Esophagus (tissue), 2 donors: Measurements from ENCODE around the gene PARD3. TPM values are rescaled to one million over a fixed set of nuclear protein-coding genes. Genes with fewer than 3 reads are reported as not detected.

Source experiments
- H3K27ac ChIP-seq, 2 donors: one replicate each; pipeline ENCODE4 v1.5.1; 2013; ENCODE audit warnings: low read depth in 2 of 2, mild to moderate bottlenecking in 2 of 2, inconsistent platforms in 1 of 2, low read length in 1 of 2, moderate library complexity in 1 of 2
- H3K27me3 ChIP-seq, 2 donors: one replicate each; pipeline ENCODE4 v1.6.1; 2013; ENCODE audit warnings: low read length in 2 of 2, control low read depth in 1 of 2, mild to moderate bottlenecking in 1 of 2; ENCODE audit not compliant: insufficient read depth in 2 of 2, control insufficient read depth in 1 of 2
- H3K36me3 ChIP-seq, 2 donors: one replicate each; pipeline ENCODE4 v1.6.1; 2013; ENCODE audit warnings: low read length in 1 of 2; ENCODE audit not compliant: control insufficient read depth in 2 of 2, insufficient read depth in 2 of 2
- H3K4me1 ChIP-seq, 2 donors: one replicate each; pipeline ENCODE4 v1.6.1; 2013; ENCODE audit warnings: low read length in 1 of 2; ENCODE audit not compliant: control insufficient read depth in 2 of 2, insufficient read depth in 2 of 2
- H3K4me3 ChIP-seq, 2 donors: one replicate each; pipeline ENCODE4 v1.5.1; 2013; ENCODE audit warnings: low read length in 2 of 2, mild to moderate bottlenecking in 2 of 2, low read depth in 1 of 2, moderate library complexity in 1 of 2
- H3K9me3 ChIP-seq, 2 donors: one replicate each; pipeline ENCODE4 v1.6.1; 2013; ENCODE audit warnings: mild to moderate bottlenecking in 2 of 2, low read depth in 1 of 2, low read length in 1 of 2, moderate library complexity in 1 of 2; ENCODE audit not compliant: control insufficient read depth in 2 of 2, insufficient read depth in 1 of 2
- WGBS, 2 donors: extraction: QIAGEN DNeasy Blood & Tissue Kit; methylation state at CpG; one replicate each; pipeline ENCODE4 v1.1.7; 2013; 5-methylcytosine and 5-hydroxymethylcytosine counted together
- polyA plus RNA-seq, 2 donors: library from polyadenylated mRNA; stranded (reverse); fragments of 200-250 nt; gene quantifications; one replicate each; pipeline ENCODE4 v1.2.3, GENCODE V29; 2013
- donor health status: healthy with polysubstance abuse.
- donor health status: Bipolar disorder and iron deficiency.

Gene PARD3
- polyA plus RNA-seq, 2 donors, result 40.3 to 71.3 TPM

DNA sequence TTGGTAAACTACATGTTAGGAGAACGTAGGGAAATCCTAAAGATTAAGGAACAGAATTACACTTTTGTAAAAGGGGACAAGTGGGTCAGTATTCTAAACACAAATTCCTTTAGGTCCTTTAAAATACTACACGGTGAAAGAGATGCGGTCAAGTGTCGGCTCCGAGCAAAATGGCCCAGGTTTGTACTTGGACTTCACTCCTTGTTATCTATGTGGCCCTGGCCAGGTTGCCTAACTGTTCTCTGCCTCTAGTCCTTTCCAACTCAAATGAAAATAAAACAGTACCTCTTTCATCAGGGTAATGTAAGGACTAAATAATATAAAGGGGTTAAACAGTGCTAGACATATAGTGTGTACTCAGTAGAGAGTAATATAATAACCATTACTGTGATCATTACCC lies 344.8 kb downstream of the PARD3 start:
- WGBS, 2 donors, result 92 to 95% methylated on average over 5 of the region's 5 CpGs

DNA sequence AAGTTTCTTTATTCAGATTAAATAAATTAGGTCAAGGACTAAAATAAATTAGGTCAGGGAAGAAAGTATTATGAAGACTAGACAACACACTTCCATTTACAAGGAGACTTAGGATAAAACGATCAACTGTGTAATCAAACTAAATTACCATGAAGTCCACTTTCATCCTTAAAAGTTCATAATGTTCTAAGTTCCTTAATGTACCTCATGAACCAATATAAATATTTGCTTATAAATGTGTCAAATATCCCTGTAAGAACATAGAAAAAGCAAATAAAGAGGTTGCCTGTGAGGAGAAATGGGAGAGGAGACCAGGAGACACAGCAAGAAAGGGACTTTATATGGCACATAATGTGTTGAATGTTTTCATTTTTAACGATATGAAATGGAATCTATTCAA lies 345.6 kb downstream of the PARD3 start:
- Histone ChIP-seq H3K36me3 (no peaks in the 10 kb centered on the region), H3K27ac (no peak overlapping the region), H3K4me1 (peaks cover 3% of the 10 kb centered on the region in 2 donors), H3K9me3 (no peaks in the 10 kb centered on the region), H3K27me3 (no peaks in the 10 kb centered on the region), H3K4me3 (no peak overlapping the region)
- WGBS, 2 donors, result 91 to 92% methylated on average over 2 of the region's 2 CpGs

More for the DNA sequence above, 344.8 kb downstream of the PARD3 start:
- Histone ChIP-seq H3K27me3 (no peaks in the 10 kb centered on the region), H3K4me3 (no peak overlapping the region), H3K36me3 (no peaks in the 10 kb centered on the region), H3K9me3 (no peaks in the 10 kb centered on the region), H3K27ac (no peak overlapping the region), H3K4me1 (peaks cover 3% of the 10 kb centered on the region in 2 donors)

DNA sequence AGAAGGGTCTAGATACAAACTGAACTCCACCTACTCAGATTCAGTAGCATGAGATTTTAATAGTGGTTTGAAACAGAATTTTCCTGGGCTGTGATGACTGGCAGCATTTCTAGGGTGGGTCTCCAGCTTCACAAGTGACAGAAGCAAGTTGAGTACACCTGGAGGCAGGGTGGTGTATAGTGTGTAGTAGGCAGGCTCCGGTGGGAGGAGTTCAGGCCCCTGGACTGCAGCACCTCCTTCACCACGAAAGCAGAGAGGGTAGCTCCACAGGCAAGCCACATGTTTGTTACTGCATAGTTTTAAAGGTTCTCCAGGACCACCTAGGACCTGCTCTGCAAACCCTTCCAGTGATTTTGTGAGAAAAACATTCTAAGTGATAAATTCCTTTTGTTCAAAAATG lies 347.2 kb downstream of the PARD3 start:
- 89 to 98% methylated on average over 2 of the region's 2 CpGs for WGBS, 2 donors

DNA sequence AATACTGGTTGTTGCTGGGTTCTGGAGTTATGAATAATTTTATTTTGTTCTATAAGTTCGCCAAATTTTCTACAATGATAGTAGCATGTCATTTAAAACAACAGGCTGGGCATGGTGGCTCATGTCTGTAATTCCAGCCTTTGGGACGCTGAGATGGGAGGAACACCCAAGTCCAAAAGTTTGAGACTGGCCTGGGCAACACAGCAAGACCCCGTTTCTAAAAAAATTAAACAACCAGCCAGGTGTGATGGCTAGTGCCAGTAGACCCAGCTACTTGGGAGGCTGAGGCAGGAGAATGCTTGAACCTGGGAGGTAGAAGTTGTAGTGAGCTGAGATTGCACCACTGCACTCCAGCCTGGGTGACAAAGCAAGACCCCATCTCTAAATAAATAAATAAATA lies 347.7 kb downstream of the PARD3 start:
- Histone ChIP-seq H3K27ac (no peak overlapping the region), H3K4me1 (no peaks in the 10 kb centered on the region), H3K27me3 (no peaks in the 10 kb centered on the region), H3K9me3 (no peaks in the 10 kb centered on the region), H3K4me3 (no peak overlapping the region), H3K36me3 (no peaks in the 10 kb centered on the region)
- 90 to 92% methylated on average over 3 of the region's 3 CpGs for WGBS, 2 donors

More for the DNA sequence above, 347.2 kb downstream of the PARD3 start:
- Histone ChIP-seq H3K9me3 (no peaks in the 10 kb centered on the region), H3K36me3 (no peaks in the 10 kb centered on the region), H3K27me3 (no peaks in the 10 kb centered on the region), H3K4me1 (no peaks in the 10 kb centered on the region), H3K4me3 (no peak overlapping the region), H3K27ac (no peak overlapping the region)

DNA sequence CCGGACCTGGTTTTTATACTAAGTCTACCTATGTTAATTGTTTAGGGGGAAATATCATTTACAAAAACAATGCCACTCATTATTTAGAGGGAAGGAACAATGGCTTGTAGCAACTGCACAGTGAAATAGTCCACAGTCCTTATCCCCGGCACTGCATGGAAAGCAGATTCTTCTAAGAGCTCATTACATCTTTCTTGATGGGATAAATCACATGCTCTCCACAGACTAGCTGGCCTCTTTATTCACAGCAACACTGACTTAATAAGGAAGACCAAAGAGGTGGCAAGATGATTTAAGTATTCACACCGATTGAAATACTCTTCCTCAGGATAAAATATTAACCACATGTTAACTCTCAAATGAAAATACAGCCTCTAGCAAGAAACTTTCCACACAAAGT lies 349.4 kb downstream of the PARD3 start:
- no peak overlapping the region for H3K27ac ChIP-seq
- H3K9me3 ChIP-seq, result no peaks in the 10 kb centered on the region
- no peaks in the 10 kb centered on the region for H3K27me3 ChIP-seq
- no peak overlapping the region for H3K4me3 ChIP-seq
- no peaks in the 10 kb centered on the region for H3K4me1 ChIP-seq
- WGBS, 2 donors, result 82 to 83% methylated on average over 3 of the region's 3 CpGs
- no peaks in the 10 kb centered on the region for H3K36me3 ChIP-seq

DNA sequence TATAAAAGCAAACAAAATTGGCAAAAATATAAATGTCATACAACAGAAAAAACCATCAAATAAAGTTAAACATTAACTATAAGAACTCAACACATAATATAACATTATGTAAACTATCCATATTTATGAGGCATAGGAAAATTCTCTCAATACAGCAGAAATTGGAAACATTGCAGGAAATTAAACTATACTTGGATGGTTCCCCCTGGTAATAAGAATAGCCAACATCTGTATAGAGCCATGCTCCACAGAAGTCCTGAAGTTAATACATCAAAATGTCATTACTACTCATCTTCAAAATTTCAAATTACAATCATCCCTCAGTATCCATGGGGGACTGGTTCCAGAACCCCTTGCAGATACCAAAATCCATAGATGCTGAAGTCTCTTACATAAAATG lies 350.5 kb downstream of the PARD3 start:
- H3K9me3 ChIP-seq, result no peaks in the 10 kb centered on the region
- no peaks in the 10 kb centered on the region for H3K4me1 ChIP-seq
- no peak overlapping the region for H3K27ac ChIP-seq
- H3K36me3 ChIP-seq, result no peaks in the 10 kb centered on the region
- H3K4me3 ChIP-seq, result no peak overlapping the region
- no peaks in the 10 kb centered on the region for H3K27me3 ChIP-seq

DNA sequence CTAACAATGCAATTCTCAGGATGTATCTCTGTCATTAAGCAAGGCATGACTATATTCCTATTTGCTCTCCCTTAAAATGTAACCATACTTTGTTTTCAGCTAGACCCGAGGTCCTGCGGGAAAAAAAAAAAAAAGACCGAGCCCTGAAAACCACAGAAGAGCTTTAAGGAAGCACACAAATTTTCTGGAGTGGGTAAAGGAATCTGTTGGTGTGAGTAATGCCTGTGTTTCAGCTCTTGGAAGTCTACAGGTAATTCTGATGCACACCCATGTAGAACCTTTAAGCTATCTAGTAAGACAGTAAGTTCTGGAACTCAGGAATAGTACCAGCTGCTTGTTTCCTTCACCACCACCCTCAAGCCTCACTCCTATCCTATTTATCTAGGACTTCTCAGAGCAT lies 351.1 kb downstream of the PARD3 start:
- H3K27me3 ChIP-seq, result no peaks in the 10 kb centered on the region
- WGBS, 2 donors, result 89 to 91% methylated on average over 3 of the region's 3 CpGs
- no peaks in the 10 kb centered on the region for H3K9me3 ChIP-seq
- no peak overlapping the region for H3K4me3 ChIP-seq
- H3K27ac ChIP-seq, result no peak overlapping the region
- no peaks in the 10 kb centered on the region for H3K4me1 ChIP-seq
- H3K36me3 ChIP-seq, result no peaks in the 10 kb centered on the region

DNA sequence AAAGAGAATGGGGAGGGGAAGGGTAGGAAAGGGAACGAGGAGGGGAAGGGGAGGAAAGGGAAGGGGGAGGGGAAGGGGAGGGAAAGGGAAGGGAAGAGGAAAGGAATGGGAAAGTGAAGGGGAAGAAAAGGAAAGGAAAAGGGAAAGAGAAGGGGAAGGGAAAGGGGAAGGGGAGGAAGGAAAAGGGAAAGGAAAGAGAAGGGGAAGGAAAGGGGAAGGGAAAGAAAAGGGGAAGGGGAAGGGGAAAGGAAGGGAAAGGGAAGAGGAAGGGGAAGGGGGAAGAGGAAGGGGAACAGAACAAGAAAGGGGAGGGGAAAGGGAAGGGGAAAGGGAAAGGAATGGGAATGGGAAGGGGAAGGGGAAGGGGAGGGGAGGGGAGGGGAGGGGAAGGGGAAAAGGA lies 352.1 kb downstream of the PARD3 start:
- Histone ChIP-seq H3K4me3 (no peak overlapping the region), H3K27ac (no peak overlapping the region), H3K27me3 (no peaks in the 10 kb centered on the region), H3K4me1 (no peaks in the 10 kb centered on the region), H3K36me3 (no peaks in the 10 kb centered on the region), H3K9me3 (no peaks in the 10 kb centered on the region)
- WGBS, 2 donors, result 75 to 90% methylated on average over 1 of the region's 1 CpG

DNA sequence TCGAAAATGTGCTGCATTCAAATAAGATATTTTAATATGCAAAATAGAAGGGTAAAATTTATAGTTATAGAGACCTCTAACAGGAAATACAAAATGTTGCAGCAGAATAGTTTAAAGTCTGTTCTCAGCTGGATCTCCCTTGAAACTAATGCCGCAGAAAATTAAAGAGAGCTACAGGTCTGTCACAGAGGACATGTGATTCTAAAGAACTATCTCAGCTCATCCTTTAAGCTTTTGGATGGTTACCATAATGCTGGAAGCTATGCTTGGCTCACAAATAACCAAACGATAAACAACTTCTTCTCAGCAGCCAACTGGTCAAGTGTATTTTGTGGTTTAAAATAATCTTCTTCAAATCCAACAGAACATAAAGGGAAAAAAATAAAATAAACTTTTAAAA lies 353.0 kb downstream of the PARD3 start:
- Histone ChIP-seq H3K36me3 (no peaks in the 10 kb centered on the region), H3K4me3 (no peak overlapping the region), H3K4me1 (no peaks in the 10 kb centered on the region), H3K9me3 (no peaks in the 10 kb centered on the region), H3K27me3 (no peaks in the 10 kb centered on the region), H3K27ac (no peak overlapping the region)
- 70 to 79% methylated on average over 3 of the region's 3 CpGs for WGBS, 2 donors

DNA sequence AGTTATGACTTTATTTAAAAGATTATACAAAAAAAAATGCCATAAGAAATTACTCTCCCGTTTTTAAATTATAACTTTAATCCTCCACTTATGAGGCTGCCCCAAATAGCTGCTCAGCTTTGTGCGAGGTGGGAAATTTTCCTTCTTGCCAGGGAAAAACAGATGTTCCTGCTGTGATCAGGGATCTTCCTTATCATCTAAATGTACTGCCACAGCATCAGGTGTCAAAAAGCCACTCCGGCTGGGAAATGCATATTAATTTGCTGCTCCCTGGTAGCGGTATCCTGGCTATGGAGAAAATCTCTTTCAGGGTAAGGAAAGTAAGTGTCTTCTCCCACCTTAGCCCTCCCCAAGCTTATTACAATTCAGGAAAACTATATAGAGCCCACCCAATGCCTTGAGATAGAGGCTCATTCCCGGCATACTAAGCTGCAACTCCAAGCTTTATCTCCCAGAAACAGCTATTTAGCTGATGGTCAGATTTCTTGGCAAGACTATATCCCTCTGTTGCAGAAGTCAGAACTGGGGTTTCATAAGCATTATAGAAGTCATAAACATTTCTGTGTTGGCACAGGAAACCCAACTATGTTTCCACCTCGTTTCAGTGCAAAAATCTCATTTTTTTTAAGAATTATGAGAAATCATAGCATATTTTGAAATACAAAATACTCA lies 360.4 kb downstream of the PARD3 start:
- Histone ChIP-seq H3K4me1 (no peaks in the 10 kb centered on the region), H3K36me3 (no peaks in the 10 kb centered on the region), H3K27ac (no peak overlapping the region), H3K9me3 (no peaks in the 10 kb centered on the region), H3K27me3 (no peaks in the 10 kb centered on the region), H3K4me3 (no peak overlapping the region)
- 87 to 90% methylated on average over 6 of the region's 6 CpGs for WGBS, 2 donors
